HEK293T (cell line): ENCODE measurements around the gene RAB11FIP4.

Source experiments
- ELF4 ChIP-seq: fragments of 450-650 bp; IDR thresholded peaks from 2 replicates; pipeline ENCODE4 v1.6.1; 2017; ENCODE audit warnings: antibody characterized with exemption
- HDGF ChIP-seq: fragments of 450-650 bp; IDR thresholded peaks from 2 replicates; pipeline ENCODE4 v1.6.1; 2017; ENCODE audit warnings: antibody characterized with exemption, borderline replicate concordance
- SP1 ChIP-seq: fragments of 450-650 bp; IDR thresholded peaks from 2 replicates; pipeline ENCODE4 v1.6.1; 2017
- ZNF384 ChIP-seq: fragments of 450-650 bp; IDR thresholded peaks from 2 replicates; pipeline ENCODE4 v1.6.1; 2016
- TF ChIP-seq, protein P1 (sequence below): fragments of 450-650 bp; IDR thresholded peaks from 2 replicates; pipeline ENCODE4 v1.6.1; 2016

DNA sequence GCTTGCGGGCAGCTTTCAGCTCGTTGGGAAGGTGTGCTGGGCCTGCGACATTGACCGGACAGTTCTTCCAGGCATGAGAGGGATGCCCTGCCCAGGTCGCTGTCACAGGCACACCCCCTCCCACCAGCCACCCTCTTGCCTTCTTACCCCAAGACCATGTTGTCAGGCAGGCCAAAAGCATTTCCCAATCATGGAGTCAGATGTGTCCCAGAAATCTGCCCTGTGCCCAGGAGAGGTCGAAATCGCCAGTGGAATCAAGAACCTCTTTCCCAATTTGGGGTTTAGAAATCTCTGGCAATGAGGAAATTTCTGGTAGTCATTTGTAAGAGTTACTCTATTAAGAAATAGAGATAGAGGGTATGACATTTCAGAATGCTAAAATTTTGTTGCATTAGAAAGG is 177.1 kb downstream of the RAB11FIP4 start:
- TF ChIP-seq SP1: no peak
- TF ChIP-seq, protein P1, sequence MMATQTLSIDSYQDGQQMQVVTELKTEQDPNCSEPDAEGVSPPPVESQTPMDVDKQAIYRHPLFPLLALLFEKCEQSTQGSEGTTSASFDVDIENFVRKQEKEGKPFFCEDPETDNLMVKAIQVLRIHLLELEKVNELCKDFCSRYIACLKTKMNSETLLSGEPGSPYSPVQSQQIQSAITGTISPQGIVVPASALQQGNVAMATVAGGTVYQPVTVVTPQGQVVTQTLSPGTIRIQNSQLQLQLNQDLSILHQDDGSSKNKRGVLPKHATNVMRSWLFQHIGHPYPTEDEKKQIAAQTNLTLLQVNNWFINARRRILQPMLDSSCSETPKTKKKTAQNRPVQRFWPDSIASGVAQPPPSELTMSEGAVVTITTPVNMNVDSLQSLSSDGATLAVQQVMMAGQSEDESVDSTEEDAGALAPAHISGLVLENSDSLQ: no peak
- no peak for TF ChIP-seq ELF4
- TF ChIP-seq HDGF: no peak
- TF ChIP-seq ZNF384: no peak
